ENCODE measurements around the gene CA10.

The CA10 gene

GRCh38 chr17:51947160-51947735 lies 211.3 kb downstream of the CA10 start:
- no peak overlapping the region for H3K4me3 ChIP-seq (ENCODE audit: low read depth in 1 of 2, low read length in 2 of 2)
- DNase-seq (no peak), ATAC-seq (ENCODE audit: insufficient read depth, low read depth) (no peak)
- no peak overlapping the region for H2AFZ ChIP-seq (ENCODE audit: low read depth, low read length)
- no peak overlapping the region for H3K4me2 ChIP-seq (ENCODE audit: insufficient read depth, low read length)
- H3K27ac ChIP-seq (ENCODE audit: low read length) = no peak overlapping the region
- TF ChIP-seq CTCF (IDR thresholded peaks at IDR 0.05; ENCODE audit: borderline replicate concordance, extremely low read depth, low read length, poor library complexity, severe bottlenecking) = no peak
- TF ChIP-seq EZH2 (IDR thresholded peaks at IDR 0.05; ENCODE audit: borderline replicate concordance, low read depth, low read length, severe bottlenecking) = no peak
- no peak overlapping the region for H3K9ac ChIP-seq (ENCODE audit: low read depth, low read length)
- no peaks in the 10 kb centered on the region for H3K4me1 ChIP-seq (ENCODE audit: insufficient read depth, low read length)
- no peaks in the 10 kb centered on the region for H3K36me3 ChIP-seq (ENCODE audit: insufficient read depth, low read length)
- H3K9me3 ChIP-seq (ENCODE audit: insufficient read depth, low read length, severe bottlenecking) = no peaks in the 10 kb centered on the region
- no peaks in the 10 kb centered on the region for H4K20me1 ChIP-seq (ENCODE audit: insufficient read depth, low read length)
- peaks cover 12% of the 10 kb centered on the region for H3K27me3 ChIP-seq (ENCODE audit: insufficient read depth, low read length, poor library complexity)
- H3K79me2 ChIP-seq (ENCODE audit: insufficient read depth, low read length) = no peaks in the 10 kb centered on the region

- no peak for TF ChIP-seq EZH2 (IDR thresholded peaks at IDR 0.05; ENCODE audit: borderline replicate concordance, low read depth, low read length, severe bottlenecking)
- TF ChIP-seq CTCF (IDR thresholded peaks at IDR 0.05; ENCODE audit: borderline replicate concordance, extremely low read depth, low read length, poor library complexity, severe bottlenecking) = no peak
- Histone ChIP-seq H3K4me1 (ENCODE audit: insufficient read depth, low read length) (no peaks in the 10 kb centered on the region), H3K27me3 (ENCODE audit: insufficient read depth, low read length, poor library complexity) (peaks cover 12% of the 10 kb centered on the region), H3K79me2 (ENCODE audit: insufficient read depth, low read length) (no peaks in the 10 kb centered on the region), H3K27ac (ENCODE audit: low read length) (no peak overlapping the region), H3K36me3 (ENCODE audit: insufficient read depth, low read length) (no peaks in the 10 kb centered on the region), H3K9ac (ENCODE audit: low read depth, low read length) (no peak overlapping the region), H2AFZ (ENCODE audit: low read depth, low read length) (no peak overlapping the region), H3K4me2 (ENCODE audit: insufficient read depth, low read length) (no peak overlapping the region), H3K4me3 (ENCODE audit: low read depth in 1 of 2, low read length in 2 of 2) (no peak overlapping the region), H3K9me3 (ENCODE audit: insufficient read depth, low read length, severe bottlenecking) (no peaks in the 10 kb centered on the region), H4K20me1 (ENCODE audit: insufficient read depth, low read length) (no peaks in the 10 kb centered on the region)
- ATAC-seq (ENCODE audit: insufficient read depth, low read depth) (no peak), DNase-seq (no peak)
Measured at GRCh38 chr17:51946311-51946710, 212.2 kb downstream of the CA10 start.

- H3K4me2 ChIP-seq (ENCODE audit: insufficient read depth, low read length) = no peak overlapping the region
- no peak for TF ChIP-seq CTCF (IDR thresholded peaks at IDR 0.05; ENCODE audit: borderline replicate concordance, extremely low read depth, low read length, poor library complexity, severe bottlenecking)
- no peak for TF ChIP-seq EZH2 (IDR thresholded peaks at IDR 0.05; ENCODE audit: borderline replicate concordance, low read depth, low read length, severe bottlenecking)
- DNase-seq (no peak), ATAC-seq (ENCODE audit: insufficient read depth, low read depth) (no peak)
- H3K27me3 ChIP-seq (ENCODE audit: insufficient read depth, low read length, poor library complexity) = no peaks in the 10 kb centered on the region
- H3K79me2 ChIP-seq (ENCODE audit: insufficient read depth, low read length) = no peaks in the 10 kb centered on the region
- no peak overlapping the region for H3K4me3 ChIP-seq (ENCODE audit: low read depth in 1 of 2, low read length in 2 of 2)
- no peaks in the 10 kb centered on the region for H3K4me1 ChIP-seq (ENCODE audit: insufficient read depth, low read length)
- no peaks in the 10 kb centered on the region for H3K9me3 ChIP-seq (ENCODE audit: insufficient read depth, low read length, severe bottlenecking)
- no peak overlapping the region for H3K27ac ChIP-seq (ENCODE audit: low read length)
- H3K36me3 ChIP-seq (ENCODE audit: insufficient read depth, low read length) = no peaks in the 10 kb centered on the region
- H3K9ac ChIP-seq (ENCODE audit: low read depth, low read length) = no peak overlapping the region
- H4K20me1 ChIP-seq (ENCODE audit: insufficient read depth, low read length) = no peaks in the 10 kb centered on the region
- H2AFZ ChIP-seq (ENCODE audit: low read depth, low read length) = no peak overlapping the region
Measured at GRCh38 chr17:51941272-51941671, 217.2 kb downstream of the CA10 start.

GRCh38 chr17:51937264-51937663 lies 221.2 kb downstream of the CA10 start:
- no peaks in the 10 kb centered on the region for H4K20me1 ChIP-seq (ENCODE audit: insufficient read depth, low read length)
- no peaks in the 10 kb centered on the region for H3K4me1 ChIP-seq (ENCODE audit: insufficient read depth, low read length)
- no peaks in the 10 kb centered on the region for H3K27me3 ChIP-seq (ENCODE audit: insufficient read depth, low read length, poor library complexity)
- no peak overlapping the region for H3K4me3 ChIP-seq (ENCODE audit: low read depth in 1 of 2, low read length in 2 of 2)
- no peak overlapping the region for H2AFZ ChIP-seq (ENCODE audit: low read depth, low read length)
- ATAC-seq (ENCODE audit: insufficient read depth, low read depth) (no peak), DNase-seq (no peak)
- no peaks in the 10 kb centered on the region for H3K36me3 ChIP-seq (ENCODE audit: insufficient read depth, low read length)
- no peaks in the 10 kb centered on the region for H3K79me2 ChIP-seq (ENCODE audit: insufficient read depth, low read length)
- H3K9me3 ChIP-seq (ENCODE audit: insufficient read depth, low read length, severe bottlenecking) = no peaks in the 10 kb centered on the region
- H3K4me2 ChIP-seq (ENCODE audit: insufficient read depth, low read length) = no peak overlapping the region
- H3K27ac ChIP-seq (ENCODE audit: low read length) = no peak overlapping the region
- H3K9ac ChIP-seq (ENCODE audit: low read depth, low read length) = no peak overlapping the region
- TF ChIP-seq CTCF (IDR thresholded peaks at IDR 0.05; ENCODE audit: borderline replicate concordance, extremely low read depth, low read length, poor library complexity, severe bottlenecking) (no peak), EZH2 (IDR thresholded peaks at IDR 0.05; ENCODE audit: borderline replicate concordance, low read depth, low read length, severe bottlenecking) (no peak)

All from DND-41 (cell line).